Memory B cell (primary cell): ENCODE data around the gene MPO.

Experiments
- ATAC-seq: fragments of 150-1000 bp; cut with Tn5 transposase; 2 replicates; pipeline ENCODE4 v1.10.0; 2021; ENCODE audit warnings: low read depth, mild to moderate bottlenecking, moderate library complexity
- DNase-seq, 2 donors: peaks; one replicate each; pipeline ENCODE4 v3.0.0; 2022; ENCODE audit warnings: low spot score in 2 of 2
- H3K27ac Mint-ChIP-seq: one replicate; pipeline ENCODE4 v1.8.0; 2022; ENCODE audit warnings: mild to moderate bottlenecking, moderate library complexity, mixed read lengths
- H3K27me3 Mint-ChIP-seq: one replicate; pipeline ENCODE4 v1.8.0; 2022; ENCODE audit warnings: mixed read lengths
- H3K36me3 Mint-ChIP-seq: one replicate; pipeline ENCODE4 v1.8.0; 2022; ENCODE audit warnings: mild to moderate bottlenecking, mixed read lengths
- H3K4me1 Mint-ChIP-seq: one replicate; pipeline ENCODE4 v1.8.0; 2022; ENCODE audit warnings: mixed read lengths
- H3K4me3 Mint-ChIP-seq: one replicate; pipeline ENCODE4 v1.8.0; 2022; ENCODE audit warnings: mild to moderate bottlenecking, moderate library complexity, mixed read lengths
- H3K9me3 Mint-ChIP-seq: one replicate; pipeline ENCODE4 v1.8.0; 2022; ENCODE audit warnings: mixed read lengths

Gene MPO

DNA sequence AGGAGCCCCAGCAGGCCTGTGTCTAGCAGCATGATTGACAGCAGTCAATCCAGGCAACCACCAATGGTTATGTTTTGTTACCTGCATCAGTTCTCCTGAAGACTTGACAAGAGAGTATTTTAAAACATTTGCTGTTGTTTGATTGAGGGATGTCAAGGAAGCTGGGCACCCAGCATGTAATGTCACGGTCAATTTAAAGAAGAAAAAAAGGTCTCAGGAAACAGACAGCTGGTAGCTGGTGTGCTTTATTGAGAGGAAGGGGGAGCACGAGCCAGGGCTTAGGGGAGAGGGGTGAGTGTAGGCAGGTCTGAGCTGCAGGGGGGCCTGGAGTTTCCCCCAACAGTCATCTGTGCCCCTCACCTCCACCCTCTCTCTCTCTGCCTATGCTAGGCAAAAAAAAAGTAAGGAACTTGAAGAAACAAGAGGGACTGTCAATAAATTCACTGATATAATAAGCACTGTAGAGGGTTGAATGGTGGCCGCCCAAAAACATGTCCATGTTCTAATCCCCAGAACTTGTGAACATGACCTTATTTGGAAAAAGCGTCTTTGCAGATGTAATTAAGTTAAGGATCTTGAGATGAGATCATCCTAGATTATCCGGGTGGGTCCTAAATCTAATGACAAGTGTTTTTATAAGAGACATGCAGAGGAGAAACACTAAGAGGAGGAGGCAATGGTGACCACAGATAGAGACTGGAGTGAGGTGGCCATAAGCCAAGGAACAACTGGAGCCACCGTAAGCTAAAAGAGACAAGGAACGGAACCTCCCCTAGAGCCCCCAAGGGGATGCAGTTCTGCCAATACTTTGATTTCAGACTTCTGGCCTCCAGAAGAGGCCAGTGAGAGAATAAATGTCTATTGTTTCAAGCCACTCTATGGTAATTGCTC lies 33.3 kb upstream of the MPO start:
- Mint-ChIP-seq H3K9me3 (no peaks in the 10 kb centered on the region), H3K36me3 (no peaks in the 10 kb centered on the region), H3K4me3 (no peak overlapping the region), H3K27ac (no peak overlapping the region), H3K4me1 (peaks cover 12% of the 10 kb centered on the region), H3K27me3 (no peaks in the 10 kb centered on the region)
- DNase-seq (no peak), ATAC-seq (no peak)

DNA sequence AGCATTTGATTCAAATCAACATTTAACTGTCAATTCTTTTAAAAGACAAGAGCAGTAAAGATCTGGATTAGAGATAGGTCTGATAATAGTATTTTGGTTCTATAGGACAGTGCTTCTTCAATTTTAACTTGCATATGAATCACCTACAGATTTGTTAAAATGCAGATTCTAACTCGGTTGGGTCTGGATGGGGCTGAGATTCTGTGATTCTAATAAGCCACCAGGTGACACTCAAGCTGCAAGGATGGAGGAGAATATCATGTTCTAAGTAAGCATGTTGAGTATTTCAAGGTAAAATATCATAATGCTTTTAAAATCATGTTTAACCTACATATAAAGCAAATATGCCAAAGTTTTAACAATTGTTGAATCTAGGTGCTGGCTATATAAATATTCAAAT lies 32.1 kb upstream of the MPO start:
- Mint-ChIP-seq H3K9me3 (no peaks in the 10 kb centered on the region), H3K4me1 (peaks cover 9% of the 10 kb centered on the region), H3K27me3 (no peaks in the 10 kb centered on the region), H3K36me3 (peaks cover 2% of the 10 kb centered on the region), H3K4me3 (no peak overlapping the region), H3K27ac (no peak overlapping the region)
- DNase-seq (no peak), ATAC-seq (no peak)

DNA sequence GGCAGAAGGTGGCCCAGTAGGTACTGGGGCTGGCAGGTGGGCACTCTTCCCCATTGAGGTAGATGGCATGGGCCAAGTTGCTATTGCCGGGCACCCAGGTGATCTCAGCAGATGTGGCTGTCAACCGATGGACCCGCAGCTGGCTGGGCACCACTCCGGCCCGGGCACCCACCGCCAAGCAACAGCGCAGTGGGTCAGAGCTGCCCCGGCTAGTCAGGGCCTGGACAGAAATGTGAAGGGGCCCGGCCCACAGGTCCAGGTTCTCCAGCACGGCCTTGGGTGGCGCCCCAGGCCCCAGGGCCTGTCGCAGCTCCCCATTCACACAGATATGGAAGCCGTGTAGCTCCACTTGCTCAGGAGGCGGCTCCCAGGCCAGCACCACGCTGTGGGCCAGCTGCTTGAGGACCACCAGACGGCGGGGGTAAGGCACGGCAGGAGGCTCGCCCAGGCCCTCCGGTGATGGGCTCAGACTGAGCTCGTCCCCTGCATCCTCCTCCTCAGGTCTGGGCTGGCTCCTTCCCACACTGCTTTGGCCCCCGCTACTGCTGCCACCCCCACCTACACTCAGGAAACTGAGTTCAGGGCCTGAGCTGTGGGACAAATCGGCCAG lies 31.4 kb upstream of the MPO start:
- no peaks in the 10 kb centered on the region for H3K9me3 Mint-ChIP-seq
- no peaks in the 10 kb centered on the region for H3K27me3 Mint-ChIP-seq
- H3K4me1 Mint-ChIP-seq = peaks cover 3% of the 10 kb centered on the region
- no peak for ATAC-seq
- no peak overlapping the region for H3K4me3 Mint-ChIP-seq
- DNase-seq = no peak
- H3K36me3 Mint-ChIP-seq = peaks cover 2% of the 10 kb centered on the region
- no peak overlapping the region for H3K27ac Mint-ChIP-seq

- DNase-seq (no peak), ATAC-seq (no peak)
- Mint-ChIP-seq H3K4me1 (peaks cover 3% of the 10 kb centered on the region), H3K4me3 (no peak overlapping the region), H3K27me3 (no peaks in the 10 kb centered on the region), H3K27ac (no peak overlapping the region), H3K36me3 (peaks cover 2% of the 10 kb centered on the region), H3K9me3 (no peaks in the 10 kb centered on the region)
Measured at GRCh38 chr17:58311429-58311894, 30.7 kb upstream of the MPO start.

DNA sequence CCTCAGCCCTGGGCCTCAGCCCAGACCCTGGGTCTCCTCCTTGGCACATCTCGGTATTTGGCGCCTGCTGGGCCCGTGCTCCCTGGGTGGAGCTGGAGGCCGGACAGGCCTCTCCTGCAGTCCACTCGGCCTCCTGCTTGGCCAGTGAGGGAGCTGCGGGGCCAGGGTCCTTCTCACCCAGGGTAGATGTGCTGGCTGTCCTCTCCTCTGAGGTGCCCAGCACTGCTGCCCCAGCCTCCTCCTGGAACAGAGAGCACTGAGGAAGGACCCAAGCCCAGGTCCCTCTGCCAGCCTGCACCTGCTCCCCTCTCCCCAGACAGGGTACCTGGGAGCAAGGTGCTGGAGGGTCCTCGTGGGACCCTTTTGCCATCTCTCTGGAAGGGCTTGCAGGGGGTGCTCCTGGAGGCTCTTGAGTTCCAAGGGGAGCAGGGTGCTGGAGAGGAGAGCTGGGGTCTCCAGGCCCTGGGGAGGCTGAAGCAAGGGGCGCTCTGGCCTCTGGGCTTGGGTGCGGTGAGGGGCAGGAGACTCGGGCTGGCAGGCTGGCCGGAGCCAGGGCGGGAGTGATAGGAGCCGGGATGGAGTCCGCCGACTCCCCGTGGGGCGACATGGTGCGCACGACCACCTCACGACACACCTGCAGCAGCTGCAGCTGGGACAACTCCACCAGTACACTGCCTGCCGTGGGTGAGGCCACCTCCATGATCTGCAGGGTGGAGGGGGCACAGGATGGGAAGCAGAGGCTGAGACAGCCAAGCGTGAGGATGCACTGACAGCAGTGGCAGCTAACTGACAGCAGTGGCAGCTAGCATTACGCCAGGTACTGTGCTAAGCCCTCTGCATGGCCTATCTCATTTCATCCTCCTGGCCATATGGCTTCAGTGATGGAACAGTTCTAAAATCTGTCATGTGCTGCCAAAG lies 30.0 kb upstream of the MPO start:
- Mint-ChIP-seq H3K4me1 (peaks cover 3% of the 10 kb centered on the region), H3K36me3 (peaks cover 2% of the 10 kb centered on the region), H3K4me3 (no peak overlapping the region), H3K27me3 (no peaks in the 10 kb centered on the region), H3K27ac (no peak overlapping the region), H3K9me3 (no peaks in the 10 kb centered on the region)
- DNase-seq = no peak
- no peak for ATAC-seq

DNA sequence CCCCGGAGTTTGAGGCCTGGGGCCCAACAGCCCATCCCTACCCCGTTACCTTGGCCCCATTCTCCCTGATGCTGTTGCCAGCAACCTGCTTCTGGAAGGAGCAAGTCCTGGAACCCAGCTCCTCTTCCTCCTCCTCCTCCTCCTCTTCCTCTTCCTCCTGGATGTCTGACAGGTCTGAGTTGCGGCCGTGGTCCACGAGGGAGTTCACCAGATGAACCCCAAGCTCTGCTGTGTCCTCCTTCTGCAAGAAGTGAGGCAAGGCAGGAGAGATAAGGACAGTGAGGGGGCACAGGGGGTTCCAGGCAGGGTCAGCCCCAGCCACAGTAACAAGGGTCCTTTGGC lies 29.2 kb upstream of the MPO start:
- no peaks in the 10 kb centered on the region for H3K27me3 Mint-ChIP-seq
- H3K27ac Mint-ChIP-seq = no peak overlapping the region
- H3K36me3 Mint-ChIP-seq = peaks cover 2% of the 10 kb centered on the region
- DNase-seq (no peak), ATAC-seq (no peak)
- no peak overlapping the region for H3K4me3 Mint-ChIP-seq
- H3K9me3 Mint-ChIP-seq = no peaks in the 10 kb centered on the region
- peaks cover 3% of the 10 kb centered on the region for H3K4me1 Mint-ChIP-seq

- Mint-ChIP-seq H3K4me3 (no peak overlapping the region), H3K9me3 (no peaks in the 10 kb centered on the region), H3K27me3 (no peaks in the 10 kb centered on the region), H3K36me3 (peaks cover 2% of the 10 kb centered on the region), H3K27ac (no peak overlapping the region), H3K4me1 (peaks cover 3% of the 10 kb centered on the region)
- DNase-seq (no peak), ATAC-seq (no peak)
Measured at GRCh38 chr17:58308985-58309917, 28.5 kb upstream of the MPO start.

GRCh38 chr17:58308173-58308984 lies 27.6 kb upstream of the MPO start:
- Mint-ChIP-seq H3K9me3 (no peaks in the 10 kb centered on the region), H3K4me1 (peaks cover 7% of the 10 kb centered on the region), H3K4me3 (no peak overlapping the region), H3K27ac (no peak overlapping the region), H3K36me3 (peaks cover 2% of the 10 kb centered on the region), H3K27me3 (no peaks in the 10 kb centered on the region)
- ATAC-seq (peak; percentile 13), DNase-seq (no peak)

- Mint-ChIP-seq H3K36me3 (peaks cover 2% of the 10 kb centered on the region), H3K27ac (no peak overlapping the region)
- DNase-seq = no peak
Measured at GRCh38 chr17:58307468-58308172, 26.9 kb upstream of the MPO start.

GRCh38 chr17:58306131-58306951 lies 25.6 kb upstream of the MPO start:
- DNase-seq = no peak
- no peaks in the 10 kb centered on the region for H3K9me3 Mint-ChIP-seq
- H3K4me1 Mint-ChIP-seq = peaks cover 12% of the 10 kb centered on the region
- no peak for ATAC-seq
- H3K27me3 Mint-ChIP-seq = no peaks in the 10 kb centered on the region
- H3K4me3 Mint-ChIP-seq = no peak overlapping the region
- H3K27ac Mint-ChIP-seq = no peak overlapping the region
- peaks cover 2% of the 10 kb centered on the region for H3K36me3 Mint-ChIP-seq

More at GRCh38 chr17:58307468-58308172, 26.9 kb upstream of the MPO start:
- H3K4me3 Mint-ChIP-seq = no peak overlapping the region
- H3K27me3 Mint-ChIP-seq = no peaks in the 10 kb centered on the region
- H3K9me3 Mint-ChIP-seq = no peaks in the 10 kb centered on the region
- peaks cover 9% of the 10 kb centered on the region for H3K4me1 Mint-ChIP-seq
- ATAC-seq = no peak

GRCh38 chr17:58305626-58306025 lies 24.9 kb upstream of the MPO start:
- Mint-ChIP-seq H3K9me3 (no peaks in the 10 kb centered on the region), H3K4me3 (no peak overlapping the region), H3K36me3 (peaks cover 2% of the 10 kb centered on the region), H3K4me1 (peaks cover 12% of the 10 kb centered on the region), H3K27me3 (no peaks in the 10 kb centered on the region), H3K27ac (no peak overlapping the region)
- ATAC-seq (no peak), DNase-seq (no peak)
